Natural killer cell treated with Interleukin-12 subunit alpha and Interleukin-12 subunit beta and Interleukin-15 and Interleukin-18, amount 100 ng/mL, for 72 hours (primary cell): ENCODE results near the gene WASF3. TPM values are rescaled to one million over a fixed set of nuclear protein-coding genes. Genes with fewer than 3 reads are reported as not detected.

Experiments used
- ATAC-seq, 2 donors: fragments of 150-1000 bp; cut with Tn5 transposase in 1 of 2; sonication (Bioruptor Pico), chemical (Tn5 transposase) in 1 of 2; 2 replicates each; pipeline ENCODE4 v1.10.0; 2021
- DNase-seq: peaks from one replicate; pipeline ENCODE4 v3.0.0; 2022; ENCODE audit warnings: low spot score
- H3K27ac Mint-ChIP-seq, 2 donors: 1 replicate in 1 of 2; 2 replicates in 1 of 2; pipeline ENCODE4 v1.8.0; 2022; ENCODE audit warnings: mixed read lengths in 2 of 2, mild to moderate bottlenecking in 1 of 2, moderate library complexity in 1 of 2
- H3K27me3 Mint-ChIP-seq, 2 donors: 1 replicate in 1 of 2; 2 replicates in 1 of 2; pipeline ENCODE4 v1.8.0; 2022; ENCODE audit warnings: mixed read lengths in 2 of 2
- H3K36me3 Mint-ChIP-seq: one replicate; pipeline ENCODE4 v1.8.0; 2022; ENCODE audit warnings: mixed read lengths
- H3K4me1 Mint-ChIP-seq, 2 donors: 1 replicate in 1 of 2; 2 replicates in 1 of 2; pipeline ENCODE4 v1.8.0; 2022; ENCODE audit warnings: low read depth in 2 of 2, mixed read lengths in 2 of 2, mild to moderate bottlenecking in 1 of 2
- H3K4me3 Mint-ChIP-seq: one replicate; pipeline ENCODE4 v1.8.0; 2022; ENCODE audit warnings: mixed read lengths
- H3K9me3 Mint-ChIP-seq: 2 replicates; pipeline ENCODE4 v1.8.0; 2022; ENCODE audit warnings: mixed read lengths
- total RNA-seq, 2 donors: library from RNA; stranded (reverse); gene quantifications; one replicate each; pipeline ENCODE4 v1.2.3, GENCODE V29; 2022

Gene WASF3, protein sequence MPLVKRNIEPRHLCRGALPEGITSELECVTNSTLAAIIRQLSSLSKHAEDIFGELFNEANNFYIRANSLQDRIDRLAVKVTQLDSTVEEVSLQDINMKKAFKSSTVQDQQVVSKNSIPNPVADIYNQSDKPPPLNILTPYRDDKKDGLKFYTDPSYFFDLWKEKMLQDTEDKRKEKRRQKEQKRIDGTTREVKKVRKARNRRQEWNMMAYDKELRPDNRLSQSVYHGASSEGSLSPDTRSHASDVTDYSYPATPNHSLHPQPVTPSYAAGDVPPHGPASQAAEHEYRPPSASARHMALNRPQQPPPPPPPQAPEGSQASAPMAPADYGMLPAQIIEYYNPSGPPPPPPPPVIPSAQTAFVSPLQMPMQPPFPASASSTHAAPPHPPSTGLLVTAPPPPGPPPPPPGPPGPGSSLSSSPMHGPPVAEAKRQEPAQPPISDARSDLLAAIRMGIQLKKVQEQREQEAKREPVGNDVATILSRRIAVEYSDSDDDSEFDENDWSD
- total RNA-seq = not detected

- Mint-ChIP-seq H3K36me3 (no peaks in the 10 kb centered on the region), H3K9me3 (no peaks in the 10 kb centered on the region), H3K27ac (no peak within 1 kb of the TSS), H3K4me3 (peak within 1 kb of the TSS; percentile 15), H3K27me3 (peaks cover 34 to 44% of the 10 kb centered on the region in 2 donors), H3K4me1 (no peaks in the 10 kb centered on the region)
- ATAC-seq = peak; percentile 91
- no peak for DNase-seq
These were observed at the start of gene WASF3 for GRCh38 chr13:26557393-26558073. Gene WASF3 (plus strand): TSS chr13:26557683. CDS start chr13:26642271, 84,588 bp downstream.

DNA sequence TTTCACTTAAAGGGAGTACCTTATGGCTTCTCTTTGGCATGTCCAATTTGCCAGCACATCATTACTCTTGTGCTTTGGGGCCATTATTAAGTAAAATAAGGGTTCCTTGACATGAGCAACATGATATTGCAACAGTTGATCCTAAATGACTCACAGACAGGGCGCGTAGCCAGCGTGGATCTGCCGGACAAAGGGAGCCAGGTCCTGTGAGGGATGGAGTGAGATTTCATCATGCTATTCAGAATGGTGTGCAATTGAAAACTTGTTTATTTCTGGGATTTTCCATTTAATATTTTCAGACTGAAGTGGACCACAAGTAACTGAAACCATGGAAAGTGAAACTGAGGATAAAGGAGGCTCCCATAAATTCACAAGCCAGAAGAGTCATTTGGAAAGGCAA, 48.6 kb upstream of the WASF3 start:
- Mint-ChIP-seq H3K4me1 (no peaks in the 10 kb centered on the region), H3K27ac (no peak overlapping the region), H3K4me3 (no peak overlapping the region)

GRCh38 chr13:26509491-26509890, 48.0 kb upstream of the WASF3 start:
- H3K9me3 Mint-ChIP-seq = no peaks in the 10 kb centered on the region
- no peak overlapping the region for H3K4me3 Mint-ChIP-seq
- no peak overlapping the region for H3K27ac Mint-ChIP-seq
- no peak for ATAC-seq
- H3K36me3 Mint-ChIP-seq = no peaks in the 10 kb centered on the region
- no peak for DNase-seq
- H3K4me1 Mint-ChIP-seq = no peaks in the 10 kb centered on the region
- peaks cover 7 to 9% of the 10 kb centered on the region in 2 donors for H3K27me3 Mint-ChIP-seq

More for the DNA sequence above, 48.6 kb upstream of the WASF3 start:
- no peaks in the 10 kb centered on the region for H3K9me3 Mint-ChIP-seq
- DNase-seq = no peak
- peaks cover 7 to 9% of the 10 kb centered on the region in 2 donors for H3K27me3 Mint-ChIP-seq
- H3K36me3 Mint-ChIP-seq = no peaks in the 10 kb centered on the region
- ATAC-seq = no peak

- DNase-seq = no peak
- Mint-ChIP-seq H3K27me3 (peaks cover 7 to 15% of the 10 kb centered on the region in 2 donors), H3K27ac (no peak overlapping the region), H3K4me1 (no peaks in the 10 kb centered on the region), H3K4me3 (no peak overlapping the region), H3K9me3 (no peaks in the 10 kb centered on the region), H3K36me3 (no peaks in the 10 kb centered on the region)
- no peak for ATAC-seq
These were observed 43.6 kb upstream of the WASF3 start for GRCh38 chr13:26513931-26514330.

DNA sequence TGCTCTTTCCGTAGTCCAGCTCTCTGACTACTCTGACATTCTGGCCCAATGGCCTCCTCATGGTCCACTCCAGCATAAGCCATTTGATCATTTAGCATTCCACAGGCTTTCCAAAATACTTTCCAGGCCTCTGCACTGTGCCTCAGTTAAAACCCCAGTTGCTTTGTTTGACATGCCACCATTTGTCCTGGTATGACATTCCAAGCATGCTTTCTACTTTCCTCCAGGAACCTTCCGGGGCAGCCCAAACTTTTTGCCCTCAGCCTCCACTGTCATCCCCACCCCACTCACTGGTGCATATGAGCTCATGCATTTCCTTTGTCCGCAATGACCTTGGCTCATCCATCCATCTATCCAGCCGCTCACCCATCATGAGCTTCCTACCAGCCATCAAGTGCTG, 41.8 kb upstream of the WASF3 start:
- Mint-ChIP-seq H3K27ac (no peak overlapping the region), H3K9me3 (no peaks in the 10 kb centered on the region), H3K4me1 (no peaks in the 10 kb centered on the region), H3K36me3 (no peaks in the 10 kb centered on the region), H3K27me3 (peaks cover 7 to 15% of the 10 kb centered on the region in 2 donors), H3K4me3 (no peak overlapping the region)
- no peak for ATAC-seq
- DNase-seq = no peak

- DNase-seq = no peak
- H3K27me3 Mint-ChIP-seq = peaks cover 7 to 15% of the 10 kb centered on the region in 2 donors
- ATAC-seq = no peak
These were observed 39.5 kb upstream of the WASF3 start for GRCh38 chr13:26517936-26518335.

GRCh38 chr13:26518451-26518959, 39.0 kb upstream of the WASF3 start:
- peaks cover 7 to 11% of the 10 kb centered on the region in 2 donors for H3K27me3 Mint-ChIP-seq
- DNase-seq = no peak
- no peaks in the 10 kb centered on the region for H3K4me1 Mint-ChIP-seq
- no peak for ATAC-seq
- H3K4me3 Mint-ChIP-seq = no peak overlapping the region
- no peaks in the 10 kb centered on the region for H3K36me3 Mint-ChIP-seq
- H3K9me3 Mint-ChIP-seq = no peaks in the 10 kb centered on the region
- H3K27ac Mint-ChIP-seq = no peak overlapping the region

More at GRCh38 chr13:26517936-26518335, 39.5 kb upstream of the WASF3 start:
- no peaks in the 10 kb centered on the region for H3K36me3 Mint-ChIP-seq
- no peak overlapping the region for H3K4me3 Mint-ChIP-seq
- no peaks in the 10 kb centered on the region for H3K4me1 Mint-ChIP-seq
- no peak overlapping the region for H3K27ac Mint-ChIP-seq
- H3K9me3 Mint-ChIP-seq = no peaks in the 10 kb centered on the region

- H3K27ac Mint-ChIP-seq = no peak overlapping the region
- H3K9me3 Mint-ChIP-seq = no peaks in the 10 kb centered on the region
- no peaks in the 10 kb centered on the region for H3K4me1 Mint-ChIP-seq
- DNase-seq (no peak), ATAC-seq (no peak)
- H3K36me3 Mint-ChIP-seq = no peaks in the 10 kb centered on the region
- no peak overlapping the region for H3K4me3 Mint-ChIP-seq
- peaks cover 0 to 6% of the 10 kb centered on the region in 2 donors for H3K27me3 Mint-ChIP-seq
These were observed 34.9 kb upstream of the WASF3 start for GRCh38 chr13:26522571-26522970.

DNA sequence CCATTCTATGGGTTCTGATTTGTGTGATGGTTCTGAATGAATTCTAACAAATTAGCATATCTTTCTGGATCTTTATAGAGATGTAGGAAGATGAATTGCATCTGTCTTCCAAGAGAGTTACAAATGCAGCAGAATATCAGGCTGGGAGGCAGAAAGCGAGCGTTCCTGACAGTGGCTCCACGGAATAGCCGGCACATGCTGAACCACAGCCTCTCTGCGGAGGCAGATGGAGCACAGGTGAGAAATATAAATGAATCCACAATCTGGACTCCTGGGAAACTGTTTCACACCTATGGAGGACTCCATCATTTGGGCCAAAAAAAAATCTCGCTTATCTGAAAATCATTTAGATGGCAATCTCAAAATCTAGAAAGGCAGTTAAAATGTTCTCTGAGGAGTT, 34.5 kb upstream of the WASF3 start:
- H3K27ac Mint-ChIP-seq = no peak overlapping the region
- H3K9me3 Mint-ChIP-seq = no peaks in the 10 kb centered on the region
- H3K4me3 Mint-ChIP-seq = no peak overlapping the region
- no peaks in the 10 kb centered on the region for H3K36me3 Mint-ChIP-seq
- ATAC-seq (no peak), DNase-seq (no peak)
- H3K4me1 Mint-ChIP-seq = no peaks in the 10 kb centered on the region
- H3K27me3 Mint-ChIP-seq = peaks cover 0 to 6% of the 10 kb centered on the region in 2 donors

DNA sequence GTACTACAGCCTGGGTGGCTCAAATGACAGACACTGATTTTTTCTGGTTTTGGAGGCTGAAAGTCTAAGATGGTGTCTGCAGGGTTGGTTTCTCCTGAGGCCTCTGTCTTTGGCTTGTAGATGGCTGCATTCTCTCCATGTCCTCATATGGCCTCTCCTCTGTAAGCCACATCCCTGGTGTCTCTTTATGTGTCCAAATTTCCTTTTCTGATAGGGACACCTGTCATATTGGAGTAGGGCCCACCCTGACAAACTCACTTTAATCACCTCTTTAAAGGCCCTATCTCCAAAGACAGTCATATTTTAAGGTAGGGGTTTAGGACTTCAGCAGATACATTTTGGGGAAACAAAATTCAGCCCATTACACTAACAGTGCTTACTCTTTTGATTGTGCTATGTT, 32.0 kb upstream of the WASF3 start:
- Mint-ChIP-seq H3K36me3 (no peaks in the 10 kb centered on the region), H3K27me3 (peaks cover 4% of the 10 kb centered on the region in 2 donors), H3K9me3 (peaks cover 4% of the 10 kb centered on the region), H3K4me1 (no peaks in the 10 kb centered on the region), H3K27ac (no peak overlapping the region), H3K4me3 (no peak overlapping the region)
- DNase-seq (no peak), ATAC-seq (no peak)

GRCh38 chr13:26526702-26527216, 30.7 kb upstream of the WASF3 start:
- DNase-seq (no peak), ATAC-seq (no peak)
- Mint-ChIP-seq H3K9me3 (peaks cover 4% of the 10 kb centered on the region), H3K27me3 (peaks cover 4 to 8% of the 10 kb centered on the region in 2 donors), H3K4me1 (no peaks in the 10 kb centered on the region), H3K4me3 (no peak overlapping the region), H3K36me3 (no peaks in the 10 kb centered on the region), H3K27ac (no peak overlapping the region)

GRCh38 chr13:26528527-26528926, 29.0 kb upstream of the WASF3 start:
- no peak overlapping the region for H3K4me3 Mint-ChIP-seq
- DNase-seq = no peak
- peaks cover 4% of the 10 kb centered on the region for H3K9me3 Mint-ChIP-seq
- no peak overlapping the region for H3K27ac Mint-ChIP-seq
- peaks cover 8% of the 10 kb centered on the region in 2 donors for H3K27me3 Mint-ChIP-seq
- no peaks in the 10 kb centered on the region for H3K4me1 Mint-ChIP-seq
- no peaks in the 10 kb centered on the region for H3K36me3 Mint-ChIP-seq
- ATAC-seq = no peak

DNA sequence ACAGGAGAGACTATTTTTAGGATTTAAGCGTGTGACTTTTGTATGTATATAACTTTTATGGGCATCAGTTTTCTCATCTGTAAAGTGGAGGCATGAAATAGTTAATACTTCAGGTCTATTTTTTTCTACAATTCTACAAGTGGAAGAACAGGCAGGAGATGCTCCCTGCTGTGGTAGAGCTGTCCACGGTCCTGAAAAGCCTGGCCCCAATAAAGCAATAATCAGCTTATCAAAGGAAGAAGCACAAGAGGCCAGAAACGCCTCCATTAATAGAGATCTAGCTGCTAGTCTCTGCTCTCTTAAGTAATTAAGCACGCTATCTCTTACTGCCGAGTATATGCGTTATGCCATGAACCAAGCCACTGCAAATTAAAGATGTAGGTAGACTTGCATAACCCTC, 28.0 kb upstream of the WASF3 start:
- Mint-ChIP-seq H3K27me3 (peaks cover 8% of the 10 kb centered on the region in 2 donors), H3K9me3 (peaks cover 4% of the 10 kb centered on the region), H3K36me3 (no peaks in the 10 kb centered on the region)

DNA sequence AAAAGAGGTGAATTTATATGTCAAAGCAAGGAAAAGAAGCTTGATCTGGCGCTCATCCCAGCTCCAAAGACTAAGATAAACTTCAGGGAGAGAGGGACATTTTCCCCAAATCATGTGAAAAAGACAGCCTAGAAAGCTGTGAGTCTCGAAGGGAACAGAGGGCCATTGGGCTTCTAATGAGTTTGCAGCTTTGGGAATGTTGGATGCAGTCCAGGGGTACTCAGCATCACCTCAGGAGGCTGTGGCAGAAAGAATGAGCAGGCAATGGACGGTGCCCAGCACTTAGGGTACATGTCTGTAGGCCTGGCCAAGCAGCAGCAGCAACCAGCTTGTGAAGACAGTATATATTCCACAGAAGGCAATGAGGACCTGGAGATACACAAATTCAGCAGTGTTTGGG, 25.7 kb upstream of the WASF3 start:
- Mint-ChIP-seq H3K9me3 (peaks cover 4% of the 10 kb centered on the region), H3K27ac (no peak overlapping the region), H3K4me3 (no peak overlapping the region), H3K36me3 (no peaks in the 10 kb centered on the region), H3K27me3 (peaks cover 8 to 14% of the 10 kb centered on the region in 2 donors), H3K4me1 (no peaks in the 10 kb centered on the region)
- ATAC-seq = no peak
- no peak for DNase-seq

More for the DNA sequence above, 28.0 kb upstream of the WASF3 start:
- Mint-ChIP-seq H3K27ac (no peak overlapping the region), H3K4me3 (no peak overlapping the region), H3K4me1 (no peaks in the 10 kb centered on the region)
- DNase-seq (no peak), ATAC-seq (no peak)
